Measurements from ENCODE around the gene TEAD4.

DNA sequence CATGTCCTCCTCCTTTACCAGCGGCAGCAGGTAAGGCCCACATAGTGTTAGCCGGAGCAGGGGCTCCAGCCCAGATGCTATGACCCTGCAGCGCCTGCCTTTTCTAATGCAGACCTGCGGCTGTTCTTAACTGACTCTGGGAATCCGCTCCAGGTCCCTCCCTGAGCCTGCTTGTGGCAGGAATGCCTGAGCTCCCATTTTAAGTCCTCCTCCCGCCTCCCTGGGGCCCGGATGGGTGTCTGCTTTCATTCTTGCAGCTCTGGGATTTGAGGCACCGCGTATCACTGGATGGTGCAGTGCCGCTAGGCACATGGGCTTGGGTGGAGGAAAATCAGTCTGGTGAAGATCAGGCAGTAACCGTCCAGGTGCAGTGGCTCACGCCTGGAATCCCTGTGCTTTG, 125.5 kb downstream of the TEAD4 start:
- TF ChIP-seq, protein P1, sequence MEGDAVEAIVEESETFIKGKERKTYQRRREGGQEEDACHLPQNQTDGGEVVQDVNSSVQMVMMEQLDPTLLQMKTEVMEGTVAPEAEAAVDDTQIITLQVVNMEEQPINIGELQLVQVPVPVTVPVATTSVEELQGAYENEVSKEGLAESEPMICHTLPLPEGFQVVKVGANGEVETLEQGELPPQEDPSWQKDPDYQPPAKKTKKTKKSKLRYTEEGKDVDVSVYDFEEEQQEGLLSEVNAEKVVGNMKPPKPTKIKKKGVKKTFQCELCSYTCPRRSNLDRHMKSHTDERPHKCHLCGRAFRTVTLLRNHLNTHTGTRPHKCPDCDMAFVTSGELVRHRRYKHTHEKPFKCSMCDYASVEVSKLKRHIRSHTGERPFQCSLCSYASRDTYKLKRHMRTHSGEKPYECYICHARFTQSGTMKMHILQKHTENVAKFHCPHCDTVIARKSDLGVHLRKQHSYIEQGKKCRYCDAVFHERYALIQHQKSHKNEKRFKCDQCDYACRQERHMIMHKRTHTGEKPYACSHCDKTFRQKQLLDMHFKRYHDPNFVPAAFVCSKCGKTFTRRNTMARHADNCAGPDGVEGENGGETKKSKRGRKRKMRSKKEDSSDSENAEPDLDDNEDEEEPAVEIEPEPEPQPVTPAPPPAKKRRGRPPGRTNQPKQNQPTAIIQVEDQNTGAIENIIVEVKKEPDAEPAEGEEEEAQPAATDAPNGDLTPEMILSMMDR (IDR thresholded peaks at IDR 0.05; ENCODE audit: insufficient read depth, low read length, poor library complexity, severe bottlenecking), result no peak
- no peak for TF ChIP-seq EZH2phosphoT487 (conservative IDR thresholded peaks at IDR 0.05; ENCODE audit: low read length)
